Tibial artery (tissue), 4 donors: ENCODE measurements around the gene PPP1R8.

Experiments
- DNase-seq, 2 donors: peaks; one replicate each; pipeline ENCODE4 v3.0.0-alpha.2; 2019
- H3K27ac ChIP-seq, 2 donors: fragments of 200-600 bp; sonication (generic) in 1 of 2; 1 replicate in 1 of 2; 2 replicates in 1 of 2; pipeline ENCODE4 v1.5.1; 2018 to 2019; ENCODE audit warnings: mild to moderate bottlenecking in 1 of 2
- H3K27me3 ChIP-seq, 2 donors: fragments of 200-600 bp; sonication (generic) in 1 of 2; one replicate each; pipeline versions ENCODE4 v1.5.1 to v1.6.0; 2016 to 2019
- H3K36me3 ChIP-seq, 3 donors: fragments of 200-600 bp; sonication (generic) in 2 of 3; one replicate each; pipeline ENCODE4 v1.5.1; 2016 to 2019; ENCODE audit warnings: mild to moderate bottlenecking in 2 of 3
- H3K4me1 ChIP-seq, 4 donors: fragments of 200-600 bp; sonication (generic) in 2 of 4; 1 replicate in 3 of 4; 2 replicates in 1 of 4; pipeline ENCODE4 v1.5.1; 2016 to 2019
- H3K4me3 ChIP-seq, 2 donors: fragments of 200-600 bp; sonication (generic) in 1 of 2; 1 replicate in 1 of 2; 2 replicates in 1 of 2; pipeline ENCODE4 v1.5.1; 2018 to 2019; ENCODE audit warnings: mild to moderate bottlenecking in 2 of 2
- H3K9me3 ChIP-seq, 3 donors: fragments of 200-600 bp; sonication (generic) in 1 of 3; one replicate each; pipeline ENCODE4 v1.5.1; 2016 to 2019
- CTCF ChIP-seq, 2 experiments: fragments of 200-600 bp in 1 of 2; fragments of 450-650 bp in 1 of 2; IDR thresholded peaks; one replicate each; pipeline ENCODE4 v1.5.1; 2017 to 2019; ENCODE audit warnings: antibody characterized with exemption in 2 of 2, mild to moderate bottlenecking in 1 of 2, moderate library complexity in 1 of 2
- intact Hi-C: fragments of 100-400 bp; cut with DNase I; formaldehyde crosslinking; loops from one replicate; pipeline ENCODE4 v1.15.0; 2023; ENCODE audit warnings: low total_unique reads

The PPP1R8 gene

GRCh38 chr1:27887215-27888021, 56.8 kb downstream of the PPP1R8 start:
- Histone ChIP-seq H3K36me3 (peaks cover 15 to 68% (median 20%) of the 10 kb centered on the region in 3 donors), H3K9me3 (no peaks in the 10 kb centered on the region), H3K27me3 (no peaks in the 10 kb centered on the region), H3K4me3 (no peak overlapping the region), H3K4me1 (no peaks in the 10 kb centered on the region), H3K27ac (no peak overlapping the region)
- no peak for DNase-seq
- no peak for TF ChIP-seq CTCF (IDR thresholded peaks at IDR 0.05)
- intact Hi-C loops = no loop called here

GRCh38 chr1:27889506-27889905, 58.9 kb downstream of the PPP1R8 start:
- intact Hi-C loops = no loop called here
- no peak for DNase-seq
- Histone ChIP-seq H3K9me3 (no peaks in the 10 kb centered on the region), H3K4me1 (no peaks in the 10 kb centered on the region), H3K27me3 (no peaks in the 10 kb centered on the region), H3K27ac (no peak overlapping the region), H3K36me3 (peaks cover 36 to 86% (median 41%) of the 10 kb centered on the region in 3 donors), H3K4me3 (no peak overlapping the region)
- no peak for TF ChIP-seq CTCF (IDR thresholded peaks at IDR 0.05)

- Histone ChIP-seq H3K36me3 (peaks cover 54 to 95% (median 58%) of the 10 kb centered on the region in 3 donors), H3K4me1 (no peaks in the 10 kb centered on the region), H3K9me3 (no peaks in the 10 kb centered on the region), H3K27me3 (no peaks in the 10 kb centered on the region), H3K27ac (no peak overlapping the region), H3K4me3 (no peak overlapping the region)
- no peak for DNase-seq
- intact Hi-C loops = no loop called here
- peak in 1 of 2 experiments; percentile 20 for TF ChIP-seq CTCF (IDR thresholded peaks at IDR 0.05)
Measured at GRCh38 chr1:27891196-27891889, 60.8 kb downstream of the PPP1R8 start.

- no peak for TF ChIP-seq CTCF (IDR thresholded peaks at IDR 0.05)
- Histone ChIP-seq H3K4me1 (no peaks in the 10 kb centered on the region), H3K27ac (no peak overlapping the region), H3K36me3 (peaks cover 58 to 100% (median 63%) of the 10 kb centered on the region in 3 donors), H3K4me3 (no peak overlapping the region), H3K9me3 (no peaks in the 10 kb centered on the region), H3K27me3 (no peaks in the 10 kb centered on the region)
- no peak for DNase-seq
- intact Hi-C loops = no loop called here
Measured at GRCh38 chr1:27894521-27894920, 63.9 kb downstream of the PPP1R8 start.
